ENCODE data around the gene ARL15. TPM values are rescaled to one million over a fixed set of nuclear protein-coding genes. Genes with fewer than 3 reads are reported as not detected.

The ARL15 gene
- total RNA-seq, 1 experiment from 2014 or later = 13.0 TPM

DNA sequence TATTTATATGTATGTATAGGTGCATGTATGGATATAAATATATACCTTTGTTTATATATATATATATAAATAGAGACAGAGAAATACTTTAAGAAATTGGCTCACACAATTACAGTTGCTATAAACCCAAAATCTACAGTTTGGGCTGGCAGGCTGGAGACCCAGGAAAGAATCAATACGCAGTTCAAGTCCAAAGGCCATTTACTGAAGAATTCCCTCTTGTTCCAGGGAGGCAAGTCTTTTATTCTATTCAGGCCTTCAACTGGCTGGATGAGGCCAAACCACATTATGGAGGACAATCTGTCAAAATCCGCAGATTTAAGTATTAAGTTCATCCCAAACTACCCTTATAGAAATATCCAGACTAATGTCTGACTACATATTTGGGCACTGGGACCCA lies 144.7 kb downstream of the ARL15 start:
- Histone ChIP-seq H2BK12ac (ENCODE audit: insufficient read length, low read depth, low read length) (no peak overlapping the region), H3K27ac (ENCODE audit: insufficient read length, low read depth, low read length) (no peak overlapping the region), H3K23me2 (ENCODE audit: insufficient read length, low read depth, low read length, poor library complexity, severe bottlenecking) (no peaks in the 10 kb centered on the region), H3K9me3 (ENCODE audit: control insufficient read depth, low read depth, low read length) (no peaks in the 10 kb centered on the region), H3K14ac (ENCODE audit: insufficient read depth, low read length) (no peak overlapping the region), H3K23ac (ENCODE audit: insufficient read length, low read depth, low read length) (no peak overlapping the region), H4K5ac (ENCODE audit: insufficient read length, low read depth, low read length) (no peak overlapping the region), H4K91ac (ENCODE audit: insufficient read length, low read depth, low read length) (no peak overlapping the region), H3K4ac (ENCODE audit: low read depth, low read length) (no peak overlapping the region), H3K4me1 (ENCODE audit: insufficient read depth, low read length) (no peaks in the 10 kb centered on the region), H2BK20ac (ENCODE audit: low read depth, low read length, poor library complexity, severe bottlenecking) (no peak overlapping the region), H2BK120ac (ENCODE audit: low read depth, low read length, poor library complexity, severe bottlenecking) (no peak overlapping the region), H2BK5ac (ENCODE audit: insufficient read length, low read length) (no peak overlapping the region), H3K79me2 (ENCODE audit: insufficient read depth, low read length) (no peaks in the 10 kb centered on the region), H3K27me3 (ENCODE audit: insufficient read depth, low read length) (no peaks in the 10 kb centered on the region), H3T11ph (ENCODE audit: low read length) (no peak overlapping the region), H2AFZ (ENCODE audit: low read length) (no peak overlapping the region), H3K56ac (ENCODE audit: insufficient read length, low read depth, low read length) (no peak overlapping the region), H3K4me2 (ENCODE audit: insufficient read depth, insufficient read length, low read length) (no peak overlapping the region), H3K18ac (ENCODE audit: insufficient read length, low read depth, low read length) (no peak overlapping the region), H3K9ac (ENCODE audit: extremely low read depth, insufficient read length, low read length) (no peak overlapping the region), H2AK5ac (ENCODE audit: insufficient read length, low read length) (no peak overlapping the region), H4K8ac (replicated peaks; ENCODE audit: insufficient read length, low read depth, low read length) (no peak overlapping the region), H2BK15ac (ENCODE audit: low read depth, low read length) (no peak overlapping the region), H3K79me1 (ENCODE audit: insufficient read depth, low read depth, low read length, poor library complexity, severe bottlenecking) (no peaks in the 10 kb centered on the region), H4K20me1 (ENCODE audit: control insufficient read depth, insufficient read depth, insufficient read length) (no peaks in the 10 kb centered on the region)
- DNase-seq = no peak
- no CpG with 5 or more reads among the region's 2 CpGs for WGBS (ENCODE audit: extremely low coverage, insufficient read length, low lambda C conversion rate)
- Mint-ChIP-seq H3K27me3 (ENCODE audit: low read depth) (no peaks in the 10 kb centered on the region), H3K9me3 (no peaks in the 10 kb centered on the region), H3K4me3 (no peak overlapping the region), H3K27ac (no peak overlapping the region), H3K4me1 (no peaks in the 10 kb centered on the region), H3K36me3 (ENCODE audit: insufficient read depth in 1 of 3, low read depth in 3 of 3) (no peaks in the 10 kb centered on the region; a peak in 1 of 7 replicates)
- TF ChIP-seq, protein P1, sequence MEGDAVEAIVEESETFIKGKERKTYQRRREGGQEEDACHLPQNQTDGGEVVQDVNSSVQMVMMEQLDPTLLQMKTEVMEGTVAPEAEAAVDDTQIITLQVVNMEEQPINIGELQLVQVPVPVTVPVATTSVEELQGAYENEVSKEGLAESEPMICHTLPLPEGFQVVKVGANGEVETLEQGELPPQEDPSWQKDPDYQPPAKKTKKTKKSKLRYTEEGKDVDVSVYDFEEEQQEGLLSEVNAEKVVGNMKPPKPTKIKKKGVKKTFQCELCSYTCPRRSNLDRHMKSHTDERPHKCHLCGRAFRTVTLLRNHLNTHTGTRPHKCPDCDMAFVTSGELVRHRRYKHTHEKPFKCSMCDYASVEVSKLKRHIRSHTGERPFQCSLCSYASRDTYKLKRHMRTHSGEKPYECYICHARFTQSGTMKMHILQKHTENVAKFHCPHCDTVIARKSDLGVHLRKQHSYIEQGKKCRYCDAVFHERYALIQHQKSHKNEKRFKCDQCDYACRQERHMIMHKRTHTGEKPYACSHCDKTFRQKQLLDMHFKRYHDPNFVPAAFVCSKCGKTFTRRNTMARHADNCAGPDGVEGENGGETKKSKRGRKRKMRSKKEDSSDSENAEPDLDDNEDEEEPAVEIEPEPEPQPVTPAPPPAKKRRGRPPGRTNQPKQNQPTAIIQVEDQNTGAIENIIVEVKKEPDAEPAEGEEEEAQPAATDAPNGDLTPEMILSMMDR (conservative IDR thresholded peaks at IDR 0.05) = no peak
